NK-92 (cell line): ENCODE data around the gene CD180.

Experiments used
- DNase-seq: peaks from one replicate; lab custom pipeline; 2025; ENCODE audit not compliant: unreplicated experiment; lab: John Stamatoyannopoulos, UW

CD180 gene

GRCh38 chr5:67196537-67197059 is at the start of gene CD180:
TSS of gene CD180 (minus strand) at chr5:67196799. CDS start at chr5:67196641, 158 bp downstream.
- no peak for DNase-seq

DNA sequence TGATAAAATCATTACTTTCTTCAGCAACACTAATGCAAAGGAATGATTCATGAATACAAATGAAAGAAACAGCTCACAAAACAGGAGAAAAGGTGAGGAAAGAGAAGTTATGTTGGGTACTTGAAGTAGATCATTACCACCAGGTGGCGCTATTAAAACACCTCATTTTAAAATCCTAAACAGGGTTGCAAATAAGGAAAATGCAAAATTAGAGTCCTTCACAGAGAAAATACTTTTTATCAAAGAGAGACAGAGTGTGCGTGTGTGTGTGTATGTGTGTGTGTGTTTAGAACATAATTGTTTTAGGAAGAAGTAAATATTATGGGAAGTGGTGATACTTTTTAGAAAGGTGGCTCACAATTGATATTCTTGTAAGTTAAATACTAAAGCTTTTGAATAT is 49.5 kb upstream of the CD180 start:
- no peak for DNase-seq

DNA sequence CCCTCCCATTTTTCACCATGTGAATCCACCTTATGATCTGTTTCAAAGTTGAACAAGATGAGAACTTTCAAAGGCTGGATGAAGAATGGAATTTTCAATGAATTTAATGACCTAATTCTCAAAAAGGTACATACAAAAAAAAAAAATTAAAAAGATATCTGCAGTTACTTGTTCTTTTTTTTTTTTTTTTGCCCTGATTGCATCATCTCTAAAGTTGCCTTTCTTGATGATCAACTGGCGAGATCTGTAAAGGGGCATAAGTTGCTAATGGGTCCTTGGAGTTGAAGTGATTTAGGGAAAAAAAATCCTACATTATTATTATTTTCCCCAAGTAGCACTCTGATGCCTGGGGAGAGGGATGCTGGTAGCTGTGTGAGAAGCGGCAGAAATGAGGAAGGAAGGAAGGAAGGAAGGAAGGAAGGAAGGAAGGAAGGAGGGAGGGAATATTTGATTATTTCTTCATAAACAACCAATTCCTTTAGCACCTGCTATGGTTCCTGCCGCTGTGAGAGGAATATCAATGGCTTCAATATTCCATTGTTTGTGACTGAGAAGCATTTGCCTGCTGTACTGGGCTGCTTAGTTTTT is 48.8 kb upstream of the CD180 start:
- no peak for DNase-seq

- no peak for DNase-seq
These were observed 47.8 kb upstream of the CD180 start for GRCh38 chr5:67244345-67244793.

- no peak for DNase-seq
These were observed 47.3 kb upstream of the CD180 start for GRCh38 chr5:67243944-67244343.

- DNase-seq = no peak
These were observed 46.8 kb upstream of the CD180 start for GRCh38 chr5:67243349-67243748.

GRCh38 chr5:67241326-67241725 is 44.7 kb upstream of the CD180 start:
- DNase-seq = no peak

GRCh38 chr5:67240846-67241245 is 44.2 kb upstream of the CD180 start:
- no peak for DNase-seq

DNA sequence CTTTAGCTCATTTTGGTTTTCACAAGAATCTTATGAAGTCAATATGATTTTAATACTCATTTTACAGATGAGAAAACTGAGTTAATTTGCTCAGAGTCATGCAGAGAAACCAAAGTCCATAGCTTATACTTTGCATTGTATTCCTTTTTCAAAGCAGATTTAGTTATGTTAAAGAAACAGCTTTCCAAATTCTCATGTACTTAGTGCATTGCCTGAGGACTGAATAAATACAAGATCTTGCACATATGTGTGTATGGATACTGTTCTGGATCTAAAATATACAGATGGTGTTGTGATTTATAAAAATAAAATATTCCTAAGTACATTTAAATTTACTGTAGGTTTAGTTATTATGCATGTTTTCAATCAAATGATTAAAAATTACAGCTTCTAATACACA is 43.5 kb upstream of the CD180 start:
- no peak for DNase-seq

GRCh38 chr5:67238191-67238590 is 41.6 kb upstream of the CD180 start:
- DNase-seq = no peak

DNA sequence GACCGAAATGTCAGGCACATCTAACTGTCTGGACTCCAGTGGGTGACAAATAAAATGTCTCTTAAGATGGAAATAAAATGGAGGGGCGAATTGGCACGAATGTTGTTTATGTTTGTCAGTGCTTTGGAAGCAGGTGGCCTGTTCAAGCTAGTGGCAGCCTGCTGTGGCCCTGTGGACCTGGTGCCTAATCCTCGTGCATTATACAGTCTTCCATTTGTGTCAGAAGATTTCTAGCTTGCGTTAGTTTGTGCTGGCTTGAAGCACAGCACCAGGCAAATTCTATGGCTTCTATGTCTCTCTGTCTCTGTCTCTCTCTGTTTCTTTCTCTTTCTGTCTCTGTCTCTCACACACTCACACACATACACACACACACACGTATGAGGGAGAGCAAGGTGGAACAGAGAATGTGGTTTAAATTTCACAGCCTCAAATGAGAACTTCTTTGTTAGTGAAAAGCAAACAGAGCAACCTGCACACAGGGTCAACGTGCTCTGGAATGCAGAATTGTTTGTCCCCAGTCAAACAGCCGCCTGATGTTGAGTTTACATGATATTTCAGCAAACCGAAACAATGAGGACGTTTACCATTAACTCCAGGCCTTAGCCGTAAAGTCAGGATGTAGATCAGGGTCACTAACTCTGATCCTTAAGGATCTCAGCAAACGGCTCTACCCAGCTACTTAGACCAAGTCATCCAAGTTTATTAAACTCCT is 39.0 kb upstream of the CD180 start:
- no peak for DNase-seq

DNA sequence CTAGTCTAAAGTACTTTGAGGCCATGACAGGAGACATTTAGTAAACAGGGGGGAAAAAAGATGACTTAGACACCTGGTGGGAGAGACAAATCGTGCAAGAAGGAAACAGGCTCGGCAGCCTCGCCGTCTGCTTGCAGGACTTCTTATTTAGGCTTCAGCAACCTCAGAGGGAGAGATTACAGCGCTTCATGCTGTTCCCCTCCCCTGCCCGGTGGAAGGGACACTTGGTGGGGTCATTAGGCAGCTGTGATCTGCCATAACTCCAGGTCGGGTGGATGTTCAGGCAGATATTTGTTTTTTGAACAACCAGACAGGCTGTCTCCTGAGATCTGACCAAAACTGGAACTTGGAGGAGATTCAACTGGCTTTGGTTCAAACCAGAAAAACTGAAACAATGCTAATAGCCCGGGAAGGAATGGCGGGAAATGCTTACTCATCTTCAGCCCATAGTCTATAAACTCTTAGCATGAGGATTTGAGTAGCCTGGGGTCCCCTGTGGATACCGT is 38.1 kb upstream of the CD180 start:
- DNase-seq = no peak

- no peak for DNase-seq
These were observed 36.5 kb upstream of the CD180 start for GRCh38 chr5:67233075-67233474.

- no peak for DNase-seq
These were observed 26.6 kb upstream of the CD180 start for GRCh38 chr5:67223211-67223610.

- DNase-seq = no peak
These were observed 25.8 kb upstream of the CD180 start for GRCh38 chr5:67222243-67223025.

DNA sequence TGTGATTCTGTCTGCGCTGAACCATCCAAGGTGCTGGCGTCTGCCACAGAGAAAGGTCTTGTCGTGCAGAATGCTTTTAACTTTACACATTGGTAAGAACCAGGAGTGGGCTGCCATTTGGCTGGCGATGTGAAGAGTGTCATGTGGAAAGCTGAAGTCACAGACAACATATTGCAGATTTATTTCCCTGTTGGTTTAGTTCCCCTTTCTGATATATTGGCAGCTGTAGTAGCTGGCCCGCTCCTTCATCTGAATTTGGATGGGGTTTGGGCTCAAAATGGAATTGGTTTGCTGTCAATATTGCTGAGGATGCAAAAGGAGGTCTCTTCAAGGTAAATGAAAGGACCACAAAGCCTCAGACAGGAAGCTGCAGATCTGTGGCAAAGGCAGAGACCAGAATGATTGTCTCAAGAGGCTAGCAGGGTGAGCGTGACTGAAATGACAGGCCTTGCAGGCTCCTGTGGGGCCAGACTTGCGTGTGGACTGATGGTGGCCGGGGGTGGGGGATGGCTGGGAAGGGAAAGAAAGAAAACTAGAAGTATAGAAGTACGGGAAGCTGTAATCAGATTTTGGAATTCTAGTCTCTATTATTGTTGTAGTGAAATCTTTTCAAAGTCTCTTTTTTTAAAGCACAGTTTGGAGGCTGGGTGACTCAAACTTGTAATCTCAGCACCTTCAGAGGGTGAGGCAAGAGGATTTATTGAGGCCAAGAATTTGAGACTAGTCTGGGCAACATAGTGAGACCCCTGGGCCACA is 25.1 kb upstream of the CD180 start:
- DNase-seq = no peak

GRCh38 chr5:67216564-67216963 is 20.0 kb upstream of the CD180 start:
- DNase-seq = no peak

DNA sequence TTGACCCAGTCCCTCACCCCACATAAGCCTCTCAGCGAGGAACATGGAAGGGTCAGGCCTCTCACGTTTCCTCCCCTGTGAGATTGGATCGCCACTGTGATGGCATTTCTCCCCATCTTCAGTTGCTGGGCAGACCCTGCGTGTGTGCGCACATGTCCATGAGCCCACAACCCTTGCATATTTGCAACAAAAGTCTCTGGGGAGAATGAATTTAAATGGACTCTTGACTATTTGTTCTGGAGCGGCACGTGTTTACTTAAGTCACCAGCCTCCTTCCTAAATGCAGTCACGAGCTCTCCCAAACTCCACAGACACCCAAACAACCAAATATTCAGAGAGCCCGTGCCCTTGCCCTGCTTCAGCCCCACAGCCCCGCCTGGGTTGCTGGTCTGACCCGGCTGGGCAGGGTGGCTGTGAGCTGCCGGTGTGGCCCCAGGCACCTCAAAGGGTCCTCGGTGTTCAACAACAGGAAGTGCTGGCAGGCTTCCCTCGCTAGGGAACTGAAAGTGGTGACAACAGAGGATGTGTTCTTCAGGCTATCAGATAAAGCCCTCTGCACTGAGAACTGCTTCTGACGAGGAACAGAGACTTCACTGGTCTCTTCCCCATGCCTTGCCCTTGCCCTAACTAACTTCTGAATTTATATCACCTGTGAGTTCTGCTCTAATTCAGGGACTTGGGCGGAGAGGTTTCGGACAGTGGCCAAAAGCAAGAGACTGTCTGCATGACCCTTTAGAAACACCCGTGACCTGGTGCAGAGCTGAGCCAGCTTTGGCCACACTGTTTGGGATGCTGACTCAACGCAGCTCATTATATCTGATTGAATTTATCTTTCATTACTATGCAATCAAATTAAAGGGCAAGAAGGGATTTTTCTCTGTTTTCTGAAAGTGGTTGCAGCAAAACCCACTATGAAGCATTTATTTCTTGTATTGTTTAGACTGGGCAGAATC is 19.2 kb upstream of the CD180 start:
- DNase-seq = no peak

DNA sequence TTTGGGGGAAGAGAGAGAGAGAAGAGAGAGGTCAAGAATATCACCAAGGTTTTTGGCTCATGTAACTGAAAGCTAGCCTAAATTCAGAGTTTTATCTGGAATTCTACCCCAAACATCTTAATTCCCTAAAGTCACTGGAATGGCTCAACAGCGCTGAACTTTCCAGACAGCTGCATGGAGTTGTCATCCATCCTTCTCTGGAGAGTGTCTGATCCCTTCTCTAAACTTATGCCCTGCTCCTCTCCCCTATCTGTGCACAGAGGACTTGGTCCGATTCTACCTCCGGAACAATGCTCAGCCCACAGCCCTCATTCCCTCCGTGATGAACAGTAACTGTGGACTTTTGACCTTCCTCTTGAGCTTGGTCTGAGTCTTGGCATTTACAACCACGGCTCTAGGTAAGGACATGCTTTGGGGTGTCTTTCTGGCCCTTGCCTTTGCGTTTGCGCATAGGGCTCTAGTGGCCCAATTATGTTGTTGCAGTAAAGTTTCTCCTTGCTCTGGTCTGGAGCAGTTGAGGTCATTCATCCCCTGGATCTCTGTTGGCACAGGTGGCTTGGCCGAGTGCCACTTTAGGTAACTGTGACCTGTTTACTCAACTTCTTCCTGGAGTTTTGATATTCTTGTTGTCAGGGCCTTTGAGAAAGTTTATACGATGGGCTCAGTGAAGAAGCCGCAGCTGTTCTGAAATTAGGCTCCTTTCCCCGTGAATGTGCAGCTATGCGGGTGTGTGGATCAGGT is 18.3 kb upstream of the CD180 start:
- DNase-seq = no peak
